ENCODE data around the gene PTPRN2. TPM values are rescaled to one million over a fixed set of nuclear protein-coding genes. Genes with fewer than 3 reads are reported as not detected.
"Not testable (repeated sequence)": the region's sequence is repeated elsewhere in the genome, so short reads cannot be mapped to it uniquely, and the experiment has no call there.

The PTPRN2 gene
- total and polyA plus RNA-seq, 2 donors (not counting 1 experiment from before 2014, with no cell fraction given) = 0.54 to 1.2 TPM

- Histone ChIP-seq H4K20me1 (ENCODE audit: control insufficient read depth, extremely low read depth, insufficient read depth, low read length) (no peaks in the 10 kb centered on the region), H3K4me2 (ENCODE audit: extremely low read depth, insufficient read depth, low read length) (no peak overlapping the region)
These were observed 994.1 kb downstream of the PTPRN2 start for GRCh38 chr7:157593541-157593940.

DNA sequence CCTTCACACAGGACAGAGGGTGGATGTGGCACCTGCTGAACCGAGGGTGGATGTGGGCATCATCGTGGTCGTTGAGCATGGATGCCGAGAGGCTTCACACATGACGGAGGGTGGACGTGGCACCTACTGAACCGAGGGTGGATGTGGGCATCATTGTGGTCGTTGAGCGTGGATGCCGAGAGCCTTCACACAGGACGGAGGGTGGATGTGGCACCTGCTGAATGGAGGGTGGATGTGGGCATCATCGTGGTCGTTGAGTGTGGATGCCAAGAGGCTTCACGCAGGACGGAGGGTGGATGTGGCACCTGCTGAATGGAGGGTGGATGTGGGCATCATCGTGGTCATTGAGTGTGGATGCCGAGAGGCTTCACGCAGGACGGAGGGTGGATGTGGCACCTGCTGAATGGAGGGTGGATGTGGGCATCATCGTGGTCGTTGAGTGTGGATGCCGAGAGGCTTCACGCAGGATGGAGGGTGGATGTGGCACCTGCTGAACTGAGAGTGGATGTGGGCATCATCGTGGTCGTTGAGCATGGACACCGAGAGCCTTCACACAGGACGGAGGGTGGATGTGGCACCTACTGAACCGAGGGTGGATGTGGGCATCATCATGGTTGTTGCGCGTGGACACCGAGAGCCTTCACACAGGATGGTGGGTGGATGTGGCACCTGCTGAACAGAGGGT, 994.8 kb downstream of the PTPRN2 start:
- not testable (repeated sequence) for H3K4me2 ChIP-seq (ENCODE audit: extremely low read depth, insufficient read depth, low read length); H3K4me1 ChIP-seq (ENCODE audit: control insufficient read depth, extremely low read depth, insufficient read depth, low read length); H3K27me3 ChIP-seq (ENCODE audit: control insufficient read depth, insufficient read depth, low read length); H3K9ac ChIP-seq (ENCODE audit: insufficient read depth, low read length); DNase-seq (ENCODE audit: low read depth in 2 of 2); H3K27ac ChIP-seq (ENCODE audit: insufficient read depth, low read length); H3K9me3 ChIP-seq (ENCODE audit: control insufficient read depth, insufficient read depth, low read depth, low read length); H3K36me3 ChIP-seq (ENCODE audit: control insufficient read depth, insufficient read depth, low read length); H4K20me1 ChIP-seq (ENCODE audit: control insufficient read depth, extremely low read depth, insufficient read depth, low read length); H3K79me2 ChIP-seq (ENCODE audit: control insufficient read depth, insufficient read depth, low read length); H2AFZ ChIP-seq (ENCODE audit: low read length); H3K4me3 ChIP-seq (replicated peaks in 1 of 4; ENCODE audit: control extremely low read depth in 1 of 4, insufficient read depth in 1 of 4, low read depth in 3 of 4, low read length in 4 of 4)

More at GRCh38 chr7:157593541-157593940, 994.1 kb downstream of the PTPRN2 start:
- no peaks in the 10 kb centered on the region for H3K9me3 ChIP-seq (ENCODE audit: control insufficient read depth, insufficient read depth, low read depth, low read length)
- no peaks in the 10 kb centered on the region for H3K36me3 ChIP-seq (ENCODE audit: control insufficient read depth, insufficient read depth, low read length)
- H3K27me3 ChIP-seq (ENCODE audit: control insufficient read depth, insufficient read depth, low read length) = no peaks in the 10 kb centered on the region
- no peak overlapping the region for H3K27ac ChIP-seq (ENCODE audit: insufficient read depth, low read length)
- no peak overlapping the region for H3K9ac ChIP-seq (ENCODE audit: insufficient read depth, low read length)
- TF ChIP-seq EZH2 (IDR thresholded peaks at IDR 0.05; ENCODE audit: low read length, missing control alignments) (no peak), CTCF (conservative IDR thresholded peaks at IDR 0.05 in 1 of 2, IDR thresholded peaks at IDR 0.05 in 1 of 2; ENCODE audit: low read depth in 1 of 2, low read length in 2 of 2) (no peak)
- no peak overlapping the region for H3K4me3 ChIP-seq (replicated peaks in 1 of 4; ENCODE audit: control extremely low read depth in 1 of 4, insufficient read depth in 1 of 4, low read depth in 3 of 4, low read length in 4 of 4)
- H2AFZ ChIP-seq (ENCODE audit: low read length) = no peak overlapping the region
- no peaks in the 10 kb centered on the region for H3K79me2 ChIP-seq (ENCODE audit: control insufficient read depth, insufficient read depth, low read length)
- no peak for DNase-seq (ENCODE audit: low read depth in 2 of 2)
- H3K4me1 ChIP-seq (ENCODE audit: control insufficient read depth, extremely low read depth, insufficient read depth, low read length) = no peaks in the 10 kb centered on the region

DNA sequence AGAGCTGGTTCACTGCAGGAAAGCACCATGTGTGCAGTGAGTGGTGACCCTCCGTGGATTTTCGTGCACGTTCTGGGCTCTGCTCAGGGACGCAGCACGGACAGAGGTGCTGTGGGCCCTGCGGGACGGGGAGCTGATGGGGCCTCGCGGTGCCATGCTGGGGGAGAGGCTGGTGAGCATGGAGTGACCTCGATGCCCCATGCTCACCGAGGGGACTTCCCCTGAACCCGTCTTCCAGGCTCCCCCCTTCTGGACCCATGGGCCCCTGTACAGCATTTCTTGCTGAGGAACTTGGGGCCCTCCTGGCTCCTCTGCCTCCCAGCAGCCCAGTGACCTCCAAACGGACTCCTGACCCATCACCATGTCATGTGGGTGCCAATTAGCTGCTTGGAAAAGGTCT, 997.1 kb downstream of the PTPRN2 start:
- Histone ChIP-seq H3K27ac (ENCODE audit: insufficient read depth, low read length) (no peak overlapping the region), H3K36me3 (ENCODE audit: control insufficient read depth, insufficient read depth, low read length) (no peaks in the 10 kb centered on the region), H4K20me1 (ENCODE audit: control insufficient read depth, extremely low read depth, insufficient read depth, low read length) (no peaks in the 10 kb centered on the region), H3K79me2 (ENCODE audit: control insufficient read depth, insufficient read depth, low read length) (no peaks in the 10 kb centered on the region), H3K4me3 (replicated peaks in 1 of 4; ENCODE audit: control extremely low read depth in 1 of 4, insufficient read depth in 1 of 4, low read depth in 3 of 4, low read length in 4 of 4) (no peak overlapping the region), H2AFZ (ENCODE audit: low read length) (no peak overlapping the region), H3K4me2 (ENCODE audit: extremely low read depth, insufficient read depth, low read length) (no peak overlapping the region), H3K27me3 (ENCODE audit: control insufficient read depth, insufficient read depth, low read length) (no peaks in the 10 kb centered on the region), H3K9ac (ENCODE audit: insufficient read depth, low read length) (no peak overlapping the region), H3K9me3 (ENCODE audit: control insufficient read depth, insufficient read depth, low read depth, low read length) (no peaks in the 10 kb centered on the region), H3K4me1 (ENCODE audit: control insufficient read depth, extremely low read depth, insufficient read depth, low read length) (no peaks in the 10 kb centered on the region)
- no peak for TF ChIP-seq EZH2 (IDR thresholded peaks at IDR 0.05; ENCODE audit: low read length, missing control alignments)
- no peak for TF ChIP-seq CTCF (conservative IDR thresholded peaks at IDR 0.05 in 1 of 2, IDR thresholded peaks at IDR 0.05 in 1 of 2; ENCODE audit: low read depth in 1 of 2, low read length in 2 of 2)
- no peak for DNase-seq (ENCODE audit: low read depth in 2 of 2)

Measured in fibroblast of lung (primary cell).